Measurements from ENCODE around the gene PNKD.

The PNKD gene

DNA sequence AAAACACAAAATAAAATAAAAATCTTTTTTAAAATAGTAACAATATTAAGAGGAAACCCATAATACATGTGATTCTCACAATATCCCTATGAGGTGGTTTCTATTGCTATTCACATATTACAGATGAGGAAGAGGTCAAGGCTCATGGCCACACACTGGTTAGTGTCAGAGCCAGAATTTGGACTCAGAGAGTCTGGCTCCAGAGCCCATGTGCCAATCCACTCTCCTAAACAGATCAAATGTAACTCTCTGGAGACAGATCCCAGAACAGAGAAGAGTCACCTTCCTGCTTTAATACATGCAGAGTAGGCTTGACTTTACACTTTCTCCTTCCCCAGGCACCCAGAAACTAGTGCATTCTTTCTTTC is 101.6 kb downstream of the PNKD start:
- Histone ChIP-seq H3K36me3 (no peaks in the 10 kb centered on the region), H3K4me2 (peak overlapping the region; percentile 84 to 99 (median 90)), H3K27ac (peak overlapping the region; percentile 90 to 99 (median 92)), H3K9ac (peak overlapping the region; percentile 82 to 96 (median 85)), H3K9me3 (replicated peaks in 1 of 11) (peaks cover 0 to 2% (median 1%) of the 10 kb centered on the region in 11 experiments; a peak in 14 of 22 replicates), H4K20me1 (no peaks in the 10 kb centered on the region), H3K4me3 (no peak overlapping the region), H3K27me3 (no peaks in the 10 kb centered on the region), H3K4me1 (peaks cover 67 to 91% (median 75%) of the 10 kb centered on the region in 10 experiments)
- no peak for TF ChIP-seq Cebpa-rat (IDR thresholded peaks at IDR 0.05)

DNA sequence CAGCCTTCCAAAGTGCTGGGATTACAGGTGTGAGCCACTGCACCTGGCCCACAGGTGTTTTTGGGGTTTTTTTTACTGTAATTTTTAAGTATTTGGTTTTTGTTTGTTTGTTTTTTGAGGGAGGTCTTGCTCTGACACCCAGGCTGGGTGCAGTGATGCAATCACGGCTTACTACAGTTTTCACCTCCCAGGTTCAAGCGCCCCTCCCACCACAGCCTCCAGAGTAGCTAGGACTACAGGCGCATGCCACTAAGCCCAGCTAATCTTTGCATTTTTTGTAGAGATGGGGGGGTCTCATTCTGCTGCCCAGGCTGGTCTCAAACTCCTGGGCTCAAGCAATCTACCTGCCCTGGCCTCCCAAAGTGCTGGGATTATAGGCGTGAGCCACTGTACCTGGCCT is 104.5 kb downstream of the PNKD start:
- Histone ChIP-seq H3K27me3 (no peaks in the 10 kb centered on the region), H3K9ac (no peak overlapping the region), H3K4me1 (peaks cover 39 to 94% (median 56%) of the 10 kb centered on the region in 10 experiments), H3K4me3 (no peak overlapping the region), H4K20me1 (no peaks in the 10 kb centered on the region), H3K27ac (peak overlapping the region in 3 of 11 experiments; percentile 14 to 39 (median 24); a peak in 4 of 22 replicates), H3K36me3 (no peaks in the 10 kb centered on the region), H3K4me2 (peak overlapping the region in 3 of 11 experiments; percentile 13 to 30 (median 26); a peak in 4 of 22 replicates), H3K9me3 (replicated peaks in 1 of 11) (no peaks in the 10 kb centered on the region)
- TF ChIP-seq Cebpa-rat (IDR thresholded peaks at IDR 0.05): no peak

DNA sequence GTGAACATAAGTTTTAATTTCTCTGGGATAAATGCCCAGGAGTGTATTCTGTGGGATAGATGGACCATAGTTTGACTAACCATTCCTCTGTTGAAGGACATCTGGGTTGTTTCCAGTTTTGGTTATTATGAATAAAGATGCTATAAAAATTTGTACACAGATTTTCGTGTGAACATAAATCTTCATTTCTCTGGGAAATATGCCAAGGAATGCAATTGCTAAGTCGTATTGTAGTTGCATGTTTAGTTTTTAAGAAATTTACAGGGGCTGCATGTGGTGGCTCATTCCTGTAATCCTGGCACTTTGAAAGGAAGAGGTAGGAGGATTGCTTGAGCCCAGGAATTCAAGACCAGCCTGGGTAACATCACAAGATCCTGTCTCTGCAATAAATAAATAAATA is 104.9 kb downstream of the PNKD start:
- H3K36me3 ChIP-seq: no peaks in the 10 kb centered on the region
- peak overlapping the region in 3 of 11 experiments; percentile 3 to 39 (median 8); a peak in 5 of 22 replicates for H3K27ac ChIP-seq

DNA sequence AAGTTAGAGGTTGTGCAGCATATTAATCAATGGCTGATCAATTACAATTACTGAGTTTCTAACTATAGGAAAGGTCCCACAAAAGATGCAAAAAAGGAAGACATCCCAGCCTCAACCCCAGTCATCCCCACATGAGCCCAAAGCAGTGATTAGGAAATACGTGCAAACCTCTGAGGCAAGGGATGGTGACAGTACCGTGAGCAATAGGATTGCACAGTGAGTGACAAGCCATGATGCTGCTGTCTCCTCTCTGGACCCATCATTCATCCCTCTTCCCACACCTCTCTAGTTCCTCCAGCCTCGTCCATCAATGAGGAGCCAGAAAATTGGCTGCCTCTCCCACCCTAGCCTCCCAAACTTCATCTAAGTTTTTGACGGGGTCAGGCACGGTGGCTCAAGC is 107.7 kb downstream of the PNKD start:
- H3K9me3 ChIP-seq (replicated peaks in 1 of 11): no peaks in the 10 kb centered on the region
- H3K27me3 ChIP-seq: no peaks in the 10 kb centered on the region
- no peaks in the 10 kb centered on the region for H3K36me3 ChIP-seq
- H3K27ac ChIP-seq: peak overlapping the region in 4 of 11 experiments; percentile 33 to 56 (median 52); a peak in 8 of 22 replicates
- H3K9ac ChIP-seq: no peak overlapping the region
- H3K4me2 ChIP-seq: peak overlapping the region in 5 of 11 experiments; percentile 11 to 45 (median 31); a peak in 9 of 22 replicates
- peaks cover 17 to 87% (median 38%) of the 10 kb centered on the region in 10 experiments for H3K4me1 ChIP-seq
- no peaks in the 10 kb centered on the region for H4K20me1 ChIP-seq
- H3K4me3 ChIP-seq: no peak overlapping the region
- TF ChIP-seq Cebpa-rat (IDR thresholded peaks at IDR 0.05): peak in 5 of 11 experiments; percentile 17 to 30 (median 23); a peak in 4 of 22 replicates

More for the DNA sequence above, 104.9 kb downstream of the PNKD start:
- Histone ChIP-seq H3K9ac (no peak overlapping the region), H3K27me3 (no peaks in the 10 kb centered on the region), H3K4me2 (peak overlapping the region in 3 of 11 experiments; percentile 13 to 30 (median 23); a peak in 4 of 22 replicates), H3K4me3 (no peak overlapping the region), H3K9me3 (replicated peaks in 1 of 11) (no peaks in the 10 kb centered on the region), H3K4me1 (peaks cover 35 to 94% (median 52%) of the 10 kb centered on the region in 10 experiments), H4K20me1 (no peaks in the 10 kb centered on the region)
- no peak for TF ChIP-seq Cebpa-rat (IDR thresholded peaks at IDR 0.05)

- no peaks in the 10 kb centered on the region for H3K27me3 ChIP-seq
- no peaks in the 10 kb centered on the region for H4K20me1 ChIP-seq
- H3K4me2 ChIP-seq: peak within 1 kb of the TSS; percentile 36 to 87 (median 78); a peak in 21 of 22 replicates
- peak within 1 kb of the TSS in 10 of 11 experiments; percentile 5 to 77 (median 44); a peak in 13 of 22 replicates for H3K27ac ChIP-seq
- H3K9me3 ChIP-seq (replicated peaks in 1 of 11): no peaks in the 10 kb centered on the region
- H3K36me3 ChIP-seq: no peaks in the 10 kb centered on the region
- TF ChIP-seq Cebpa-rat (IDR thresholded peaks at IDR 0.05): no peak
- H3K4me1 ChIP-seq: peaks cover 25 to 92% (median 41%) of the 10 kb centered on the region in 10 experiments
- no peak within 1 kb of the TSS; a peak in 2 of 20 replicates for H3K4me3 ChIP-seq
- H3K9ac ChIP-seq: peak within 1 kb of the TSS in 4 of 11 experiments; percentile 15 to 47 (median 28); a peak in 3 of 22 replicates
Observed at GRCh38 chr2:218381916-218382366, 111.6 kb downstream of the PNKD start, which contains the start of gene SLC11A1. TSS of gene SLC11A1 (plus strand) at chr2:218382273. CDS start at chr2:218382369, 96 bp downstream.

DNA sequence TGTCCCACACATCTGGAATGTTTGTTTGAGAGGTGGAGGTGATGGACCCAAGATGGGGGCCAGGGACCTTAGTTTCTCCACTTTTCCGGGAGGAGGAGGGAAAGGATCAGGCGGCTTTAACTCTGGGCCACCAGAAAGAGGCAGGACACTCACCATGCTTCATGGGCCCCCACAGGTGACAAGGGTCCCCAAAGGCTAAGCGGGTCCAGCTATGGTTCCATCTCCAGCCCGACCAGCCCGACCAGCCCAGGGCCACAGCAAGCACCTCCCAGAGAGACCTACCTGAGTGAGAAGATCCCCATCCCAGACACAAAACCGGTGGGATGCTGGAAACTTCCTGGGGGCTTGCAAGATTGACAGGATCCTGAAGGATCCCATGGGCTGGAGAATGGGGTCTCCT is 112.5 kb downstream of the PNKD start:
- H3K4me2 ChIP-seq: peak overlapping the region; percentile 14 to 87 (median 78); a peak in 19 of 22 replicates
- TF ChIP-seq Cebpa-rat (IDR thresholded peaks at IDR 0.05): no peak
- no peaks in the 10 kb centered on the region for H3K27me3 ChIP-seq
- no peaks in the 10 kb centered on the region; a peak in 1 of 22 replicates for H3K36me3 ChIP-seq
- H3K4me1 ChIP-seq: peaks cover 25 to 92% (median 40%) of the 10 kb centered on the region in 10 experiments
- no peaks in the 10 kb centered on the region for H4K20me1 ChIP-seq
- H3K9ac ChIP-seq: peak overlapping the region in 3 of 11 experiments; percentile 15 to 47 (median 29); a peak in 2 of 22 replicates
- H3K27ac ChIP-seq: peak overlapping the region in 10 of 11 experiments; percentile 5 to 77 (median 44); a peak in 13 of 22 replicates
- no peaks in the 10 kb centered on the region for H3K9me3 ChIP-seq (replicated peaks in 1 of 11)
- H3K4me3 ChIP-seq: no peak overlapping the region; a peak in 1 of 20 replicates

DNA sequence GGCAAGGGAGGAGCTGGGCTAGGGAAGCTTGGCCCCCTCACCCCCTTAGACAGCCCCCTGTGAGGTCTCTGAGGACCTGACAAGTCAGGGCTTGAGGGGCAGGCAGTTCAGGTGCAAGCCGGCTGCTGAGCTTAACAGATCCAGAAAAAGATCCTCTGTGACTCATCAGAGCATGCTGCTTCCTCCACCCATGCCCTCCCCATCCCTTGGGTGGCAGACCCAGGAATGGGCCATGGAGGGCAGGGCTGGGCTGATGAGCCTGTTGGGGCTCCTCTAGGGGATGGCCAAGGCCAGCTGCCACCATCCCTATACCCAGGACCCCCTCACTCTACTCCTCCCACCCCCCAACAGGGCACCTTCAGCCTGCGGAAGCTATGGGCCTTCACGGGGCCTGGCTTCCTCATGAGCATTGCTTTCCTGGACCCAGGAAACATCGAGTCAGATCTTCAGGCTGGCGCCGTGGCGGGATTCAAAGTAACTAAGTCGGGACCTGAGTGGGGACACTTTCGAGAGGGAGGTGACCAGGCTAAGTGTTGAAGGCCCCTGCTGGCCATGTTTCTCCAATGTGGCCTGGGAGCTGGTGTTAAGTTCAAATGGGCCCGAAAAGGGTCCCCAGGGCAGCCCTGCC is 113.7 kb downstream of the PNKD start:
- Histone ChIP-seq H3K9ac (peak overlapping the region in 10 of 11 experiments; percentile 21 to 65 (median 49); a peak in 18 of 22 replicates), H3K9me3 (replicated peaks in 1 of 11) (no peaks in the 10 kb centered on the region), H3K4me1 (peaks cover 25 to 90% (median 36%) of the 10 kb centered on the region in 10 experiments), H4K20me1 (no peaks in the 10 kb centered on the region), H3K4me2 (peak overlapping the region; percentile 56 to 87 (median 78)), H3K4me3 (no peak overlapping the region; a peak in 1 of 20 replicates), H3K36me3 (no peaks in the 10 kb centered on the region; a peak in 1 of 22 replicates), H3K27me3 (no peaks in the 10 kb centered on the region), H3K27ac (peak overlapping the region; percentile 45 to 77 (median 70))
- no peak for TF ChIP-seq Cebpa-rat (IDR thresholded peaks at IDR 0.05)

GRCh38 chr2:218384975-218385374 is 114.7 kb downstream of the PNKD start:
- H4K20me1 ChIP-seq: no peaks in the 10 kb centered on the region
- no peak for TF ChIP-seq Cebpa-rat (IDR thresholded peaks at IDR 0.05)
- no peaks in the 10 kb centered on the region; a peak in 1 of 22 replicates for H3K36me3 ChIP-seq
- H3K4me1 ChIP-seq: peaks cover 31 to 90% (median 43%) of the 10 kb centered on the region in 10 experiments
- H3K4me2 ChIP-seq: peak overlapping the region in 4 of 11 experiments; percentile 78 to 87 (median 84); a peak in 6 of 22 replicates
- H3K4me3 ChIP-seq: no peak overlapping the region
- peak overlapping the region in 9 of 11 experiments; percentile 18 to 77 (median 70); a peak in 11 of 22 replicates for H3K27ac ChIP-seq
- no peaks in the 10 kb centered on the region for H3K27me3 ChIP-seq
- H3K9ac ChIP-seq: peak overlapping the region in 2 of 11 experiments; percentile 14 to 34; a peak in 1 of 22 replicates
- no peaks in the 10 kb centered on the region for H3K9me3 ChIP-seq (replicated peaks in 1 of 11)
